HepG2 (cell line): ENCODE results near the gene SPSB2. TPM values are rescaled to one million over a fixed set of nuclear protein-coding genes. Genes with fewer than 3 reads are reported as not detected.
A peak's percentile ranks its signal among the peaks of the same experiment; 100 is the strongest.

Experiments
- BORCS8-MEF2B ChIP-seq: sonication (generic); formaldehyde crosslinking; IDR thresholded peaks from 2 replicates; pipeline ENCODE4 v1.8.0; 2022; ENCODE audit warnings: mild to moderate bottlenecking, missing genetic modification reagents
- CBX5 ChIP-seq: sonication (generic); formaldehyde crosslinking; IDR thresholded peaks from 2 replicates; pipeline ENCODE4 v1.4.0; 2020; ENCODE audit warnings: missing genetic modification reagents, borderline replicate concordance
- ELF4 ChIP-seq: sonication (generic); formaldehyde crosslinking; IDR thresholded peaks from 2 replicates; pipeline ENCODE4 v1.5.0; 2020; ENCODE audit warnings: missing genetic modification reagents, mild to moderate bottlenecking, moderate library complexity, borderline replicate concordance
- GABPA ChIP-seq, 2 experiments: IDR thresholded peaks; 2 replicates each; pipeline ENCODE4 v1.6.1; 2011 to 2016; ENCODE audit warnings: low read depth in 2 of 2, low read length in 1 of 2, missing biosample characterization in 1 of 2, missing genetic modification characterization in 1 of 2
- HNRNPLL ChIP-seq: fragments of 200-400 bp; formaldehyde crosslinking; IDR thresholded peaks from 2 replicates; pipeline ENCODE4 v1.6.1; 2017; ENCODE audit warnings: mild to moderate bottlenecking, low read depth, low read length; ENCODE audit not compliant: poor library complexity, severe bottlenecking
- NONO ChIP-seq, 2 experiments: fragments of 450-650 bp in 1 of 2; sonication (generic) in 1 of 2; formaldehyde crosslinking in 1 of 2; IDR thresholded peaks in 1 of 2; conservative IDR thresholded peaks in 1 of 2; 2 replicates each; pipeline versions ENCODE4 v1.6.1 to v1.8.0; 2017 to 2022; ENCODE audit warnings: mild to moderate bottlenecking in 1 of 2, missing genetic modification reagents in 1 of 2, moderate library complexity in 1 of 2
- NRL ChIP-seq: sonication (generic); formaldehyde crosslinking; IDR thresholded peaks from 2 replicates; pipeline ENCODE4 v1.5.0; 2020; ENCODE audit warnings: missing genetic modification reagents, mild to moderate bottlenecking, moderate library complexity, borderline replicate concordance
- PHB2 ChIP-seq: fragments of 450-650 bp; IDR thresholded peaks from 2 replicates; pipeline ENCODE4 v1.6.1; 2018; ENCODE audit not compliant: partially characterized antibody
- POLR2A ChIP-seq, 2 experiments: IDR thresholded peaks; 2 replicates each; pipeline ENCODE4 v1.6.1; 2011; ENCODE audit warnings: low read depth in 2 of 2, low read length in 2 of 2, mild to moderate bottlenecking in 1 of 2, moderate library complexity in 1 of 2; ENCODE audit not compliant: insufficient read depth in 1 of 2
- SMYD3 ChIP-seq: sonication (generic); formaldehyde crosslinking; IDR thresholded peaks from 2 replicates; pipeline ENCODE4 v1.8.1; 2023; ENCODE audit warnings: mild to moderate bottlenecking, missing genetic modification reagents
- SOX5 ChIP-seq: IDR thresholded peaks from 2 replicates; pipeline ENCODE4 v1.6.1; 2016; ENCODE audit warnings: borderline replicate concordance
- TAF1 ChIP-seq: sonication (generic); formaldehyde crosslinking; IDR thresholded peaks from 2 replicates; pipeline ENCODE4 v1.4.0; 2020; ENCODE audit warnings: missing genetic modification reagents
- TEAD3 ChIP-seq: optimal IDR thresholded peaks from 2 replicates; pipeline ENCODE3; 2016; ENCODE audit warnings: borderline replicate concordance
- TOE1 ChIP-seq: sonication (generic); formaldehyde crosslinking; IDR thresholded peaks from 2 replicates; pipeline ENCODE4 v1.4.0; 2020; ENCODE audit warnings: mild to moderate bottlenecking, missing genetic modification reagents
- ZNF567 ChIP-seq: sonication (generic); formaldehyde crosslinking; IDR thresholded peaks from 2 replicates; pipeline ENCODE4 v1.8.1; 2023; ENCODE audit warnings: mild to moderate bottlenecking, missing genetic modification reagents, borderline replicate concordance
- ZNF839 ChIP-seq: sonication (generic); formaldehyde crosslinking; IDR thresholded peaks from 2 replicates; pipeline ENCODE4 v1.4.0; 2020; ENCODE audit warnings: missing genetic modification reagents, mild to moderate bottlenecking, borderline replicate concordance
- polyA plus RNA-seq, 8 experiments: library from polyadenylated mRNA; depleted of rRNA in 3 of 8; stranded (reverse) in 7 of 8; unstranded in 1 of 8; fragments of >200 nt; fragmentation: Illumina TruSeq in 4 of 8; extraction: Trizol in 4 of 8; gene quantifications; 2 replicates each; pipeline versions ENCODE4 v1.2.1 to v1.2.3, GENCODE V29; 2011 to 2016; ENCODE audit warnings: low read depth in 4 of 8, missing spikeins in 1 of 8, mixed read lengths in 1 of 8; ENCODE audit not compliant: insufficient read depth in 1 of 8
- total RNA-seq, 5 experiments: library from RNA; depleted of rRNA; stranded (reverse); fragments of >200 nt; fragmentation: Illumina TruSeq; extraction: Trizol; gene quantifications; 2 replicates each; pipeline ENCODE4 v1.2.3, GENCODE V29; 2016; ENCODE audit warnings: low read depth in 1 of 5
- TF ChIP-seq, protein P1 (sequence below): sonication (generic); formaldehyde crosslinking; IDR thresholded peaks from 2 replicates; pipeline ENCODE4 v1.5.0; 2020; ENCODE audit warnings: missing genetic modification reagents, mild to moderate bottlenecking, borderline replicate concordance
- TF ChIP-seq, protein P2 (sequence below): sonication (generic); formaldehyde crosslinking; IDR thresholded peaks from 2 replicates; pipeline ENCODE4 v1.4.0; 2020; ENCODE audit warnings: mild to moderate bottlenecking, missing genetic modification reagents
- TF ChIP-seq, protein P3 (sequence below): sonication (generic); formaldehyde crosslinking; IDR thresholded peaks from 2 replicates; pipeline ENCODE4 v1.5.1; 2020; ENCODE audit warnings: missing genetic modification reagents, mild to moderate bottlenecking, borderline replicate concordance
- TF ChIP-seq, protein P4 (sequence below): sonication (generic); formaldehyde crosslinking; IDR thresholded peaks from 2 replicates; pipeline ENCODE4 v1.4.0; 2020; ENCODE audit warnings: low read depth, missing genetic modification reagents

Gene SPSB2
- total and polyA plus RNA-seq, 2 of the 13 experiments (the other 11 are each of a cell fraction or from before 2014, with no cell fraction given) = 2.0 to 6.2 TPM

DNA sequence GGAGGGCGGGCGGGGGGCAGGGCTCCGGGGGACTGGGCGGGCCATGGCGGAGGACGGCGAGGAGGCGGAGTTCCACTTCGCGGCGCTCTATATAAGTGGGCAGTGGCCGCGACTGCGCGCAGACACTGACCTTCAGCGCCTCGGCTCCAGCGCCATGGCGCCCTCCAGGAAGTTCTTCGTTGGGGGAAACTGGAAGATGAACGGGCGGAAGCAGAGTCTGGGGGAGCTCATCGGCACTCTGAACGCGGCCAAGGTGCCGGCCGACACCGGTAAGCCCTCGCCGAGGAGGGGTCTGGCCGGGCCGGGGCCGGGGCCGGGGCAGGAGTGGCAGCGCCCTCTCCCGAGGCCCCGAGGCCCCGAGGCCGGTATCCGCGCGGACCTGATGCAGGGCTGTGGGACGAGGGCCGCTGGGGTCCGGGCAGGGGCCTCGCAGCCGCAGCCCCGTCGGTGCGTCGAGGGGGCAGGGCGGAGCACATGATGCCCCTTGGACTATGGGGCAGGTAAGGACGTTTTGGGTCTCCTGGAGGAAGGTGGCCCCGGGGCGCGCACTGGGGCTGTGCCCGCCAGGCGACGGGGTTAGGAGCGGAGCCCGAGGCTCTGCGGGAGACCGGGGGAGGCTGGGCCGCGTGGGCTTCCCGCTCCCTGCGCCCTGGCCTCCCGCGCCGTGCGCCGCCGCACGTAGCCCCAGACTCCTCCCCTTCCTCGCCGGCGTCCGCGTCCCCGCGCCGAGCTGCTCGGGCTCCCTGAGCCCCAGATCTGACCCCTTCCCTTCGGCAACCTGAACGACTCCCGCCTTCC lies 5.5 kb downstream of the SPSB2 start, which contains the start of gene TPI1 (continued):
- TF ChIP-seq, protein P1, sequence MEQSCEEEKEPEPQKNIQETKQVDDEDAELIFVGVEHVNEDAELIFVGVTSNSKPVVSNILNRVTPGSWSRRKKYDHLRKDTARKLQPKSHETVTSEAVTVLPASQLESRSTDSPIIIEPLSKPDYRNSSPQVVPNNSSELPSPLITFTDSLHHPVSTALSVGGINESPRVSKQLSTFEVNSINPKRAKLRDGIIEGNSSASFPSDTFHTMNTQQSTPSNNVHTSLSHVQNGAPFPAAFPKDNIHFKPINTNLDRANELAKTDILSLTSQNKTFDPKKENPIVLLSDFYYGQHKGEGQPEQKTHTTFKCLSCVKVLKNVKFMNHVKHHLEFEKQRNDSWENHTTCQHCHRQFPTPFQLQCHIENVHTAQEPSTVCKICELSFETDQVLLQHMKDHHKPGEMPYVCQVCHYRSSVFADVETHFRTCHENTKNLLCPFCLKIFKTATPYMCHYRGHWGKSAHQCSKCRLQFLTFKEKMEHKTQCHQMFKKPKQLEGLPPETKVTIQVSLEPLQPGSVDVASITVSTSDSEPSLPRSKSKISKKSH (CRISPR knock-in tag) = 0 out of 2 replicates have a peak, but pooled peaks have one; percentile 37
- peak; percentile 85 for TF ChIP-seq BORCS8-MEF2B (CRISPR knock-in tag)
- no peak; the same call in 1 of the 2 replicates for TF ChIP-seq CBX5
- TF ChIP-seq NRL = no peak
- TF ChIP-seq PHB2 = no peak
- TF ChIP-seq SMYD3 = no peak; the same call in 1 of the 2 replicates
- TF ChIP-seq ZNF567 (CRISPR knock-in tag) = no peak
- TF ChIP-seq, protein P2, sequence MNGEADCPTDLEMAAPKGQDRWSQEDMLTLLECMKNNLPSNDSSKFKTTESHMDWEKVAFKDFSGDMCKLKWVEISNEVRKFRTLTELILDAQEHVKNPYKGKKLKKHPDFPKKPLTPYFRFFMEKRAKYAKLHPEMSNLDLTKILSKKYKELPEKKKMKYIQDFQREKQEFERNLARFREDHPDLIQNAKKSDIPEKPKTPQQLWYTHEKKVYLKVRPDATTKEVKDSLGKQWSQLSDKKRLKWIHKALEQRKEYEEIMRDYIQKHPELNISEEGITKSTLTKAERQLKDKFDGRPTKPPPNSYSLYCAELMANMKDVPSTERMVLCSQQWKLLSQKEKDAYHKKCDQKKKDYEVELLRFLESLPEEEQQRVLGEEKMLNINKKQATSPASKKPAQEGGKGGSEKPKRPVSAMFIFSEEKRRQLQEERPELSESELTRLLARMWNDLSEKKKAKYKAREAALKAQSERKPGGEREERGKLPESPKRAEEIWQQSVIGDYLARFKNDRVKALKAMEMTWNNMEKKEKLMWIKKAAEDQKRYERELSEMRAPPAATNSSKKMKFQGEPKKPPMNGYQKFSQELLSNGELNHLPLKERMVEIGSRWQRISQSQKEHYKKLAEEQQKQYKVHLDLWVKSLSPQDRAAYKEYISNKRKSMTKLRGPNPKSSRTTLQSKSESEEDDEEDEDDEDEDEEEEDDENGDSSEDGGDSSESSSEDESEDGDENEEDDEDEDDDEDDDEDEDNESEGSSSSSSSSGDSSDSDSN (CRISPR knock-in tag) = peak; percentile 58; the same call in 1 of the 2 replicates
- no peak for TF ChIP-seq ZNF839 (CRISPR knock-in tag)
- no peak for TF ChIP-seq GABPA (IDR thresholded peaks at IDR 0.05; ENCODE audit: low read depth, low read length)
- no peak for TF ChIP-seq GABPA (CRISPR knock-in tag; IDR thresholded peaks at IDR 0.05; ENCODE audit: low read depth)
- no peak for TF ChIP-seq NONO (IDR thresholded peaks at IDR 0.05)
- peak; percentile 79; the same call in 1 of the 2 replicates for TF ChIP-seq NONO (CRISPR knock-in tag; conservative IDR thresholded peaks at IDR 0.05)
- no peak for TF ChIP-seq TEAD3 (CRISPR knock-in tag)
- TF ChIP-seq TOE1 (CRISPR knock-in tag) = no peak
- peak; percentile 96 for TF ChIP-seq TAF1
- peak; percentile 71 for TF ChIP-seq HNRNPLL
- TF ChIP-seq, protein P3, sequence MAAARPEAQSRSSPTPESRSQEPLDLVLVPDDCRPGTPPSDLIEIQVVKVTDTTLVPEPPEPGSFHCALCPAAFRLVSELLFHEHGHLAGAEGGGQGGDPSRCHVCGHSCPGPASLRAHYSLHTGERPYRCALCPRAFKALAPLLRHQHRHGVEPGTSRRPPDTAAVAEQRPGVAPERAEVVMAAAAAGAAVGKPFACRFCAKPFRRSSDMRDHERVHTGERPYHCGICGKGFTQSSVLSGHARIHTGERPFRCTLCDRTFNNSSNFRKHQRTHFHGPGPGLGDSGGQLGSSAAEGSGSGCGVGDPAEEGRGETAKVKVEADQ (CRISPR knock-in tag) = peak; percentile 94; the same call in 1 of the 2 replicates
- TF ChIP-seq, protein P4, sequence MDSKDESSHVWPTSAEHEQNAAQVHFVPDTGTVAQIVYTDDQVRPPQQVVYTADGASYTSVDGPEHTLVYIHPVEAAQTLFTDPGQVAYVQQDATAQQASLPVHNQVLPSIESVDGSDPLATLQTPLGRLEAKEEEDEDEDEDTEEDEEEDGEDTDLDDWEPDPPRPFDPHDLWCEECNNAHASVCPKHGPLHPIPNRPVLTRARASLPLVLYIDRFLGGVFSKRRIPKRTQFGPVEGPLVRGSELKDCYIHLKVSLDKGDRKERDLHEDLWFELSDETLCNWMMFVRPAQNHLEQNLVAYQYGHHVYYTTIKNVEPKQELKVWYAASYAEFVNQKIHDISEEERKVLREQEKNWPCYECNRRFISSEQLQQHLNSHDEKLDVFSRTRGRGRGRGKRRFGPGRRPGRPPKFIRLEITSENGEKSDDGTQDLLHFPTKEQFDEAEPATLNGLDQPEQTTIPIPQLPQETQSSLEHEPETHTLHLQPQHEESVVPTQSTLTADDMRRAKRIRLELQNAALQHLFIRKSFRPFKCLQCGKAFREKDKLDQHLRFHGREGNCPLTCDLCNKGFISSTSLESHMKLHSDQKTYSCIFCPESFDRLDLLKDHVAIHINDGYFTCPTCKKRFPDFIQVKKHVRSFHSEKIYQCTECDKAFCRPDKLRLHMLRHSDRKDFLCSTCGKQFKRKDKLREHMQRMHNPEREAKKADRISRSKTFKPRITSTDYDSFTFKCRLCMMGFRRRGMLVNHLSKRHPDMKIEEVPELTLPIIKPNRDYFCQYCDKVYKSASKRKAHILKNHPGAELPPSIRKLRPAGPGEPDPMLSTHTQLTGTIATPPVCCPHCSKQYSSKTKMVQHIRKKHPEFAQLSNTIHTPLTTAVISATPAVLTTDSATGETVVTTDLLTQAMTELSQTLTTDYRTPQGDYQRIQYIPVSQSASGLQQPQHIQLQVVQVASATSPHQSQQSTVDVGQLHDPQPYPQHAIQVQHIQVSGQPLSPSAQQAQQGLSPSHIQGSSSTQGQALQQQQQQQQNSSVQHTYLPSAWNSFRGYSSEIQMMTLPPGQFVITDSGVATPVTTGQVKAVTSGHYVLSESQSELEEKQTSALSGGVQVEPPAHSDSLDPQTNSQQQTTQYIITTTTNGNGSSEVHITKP (CRISPR knock-in tag) = no peak
- TF ChIP-seq SOX5 = no peak
- TF ChIP-seq POLR2A (IDR thresholded peaks at IDR 0.05; ENCODE audit: insufficient read depth in 1 of 2, low read depth in 2 of 2, low read length in 2 of 2) = peak in 1 of 2 experiments; percentile 98; a peak in 2 of 4 replicates
- TF ChIP-seq ELF4 (CRISPR knock-in tag) = no peak
